HK-2 (cell line): ENCODE measurements around the gene PKIB.
"Not testable (repeated sequence)": the region's sequence is repeated elsewhere in the genome, so short reads cannot be mapped to it uniquely, and the experiment has no call there.

Experiments
- DNase-seq: peaks from one replicate; pipeline ENCODE4 v3.0.0-alpha.2; 2018; ENCODE audit not compliant: unreplicated experiment

Gene PKIB

GRCh38 chr6:122744856-122745255, 134.7 kb downstream of the PKIB start:
- not testable (repeated sequence) for DNase-seq

DNA sequence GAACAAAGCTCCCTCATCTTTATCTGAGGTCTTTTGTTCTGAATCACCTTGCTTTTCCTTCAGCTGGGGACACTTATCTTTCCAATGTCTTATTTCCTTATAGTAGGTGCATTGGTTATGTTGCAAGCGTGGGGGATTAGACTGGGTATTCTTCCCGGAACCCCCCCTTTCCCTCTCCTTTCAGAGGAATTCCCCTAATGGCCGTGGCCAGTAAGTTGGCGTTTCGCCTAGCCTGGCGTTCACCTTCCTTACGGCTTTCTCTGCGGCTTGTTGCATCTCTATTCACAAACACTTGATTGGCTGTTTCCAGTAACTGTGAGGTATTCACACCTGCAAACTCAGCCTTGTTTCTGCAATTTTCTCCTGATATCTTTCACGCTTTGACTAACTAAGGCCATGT, 136.5 kb downstream of the PKIB start:
- DNase-seq = no peak

DNA sequence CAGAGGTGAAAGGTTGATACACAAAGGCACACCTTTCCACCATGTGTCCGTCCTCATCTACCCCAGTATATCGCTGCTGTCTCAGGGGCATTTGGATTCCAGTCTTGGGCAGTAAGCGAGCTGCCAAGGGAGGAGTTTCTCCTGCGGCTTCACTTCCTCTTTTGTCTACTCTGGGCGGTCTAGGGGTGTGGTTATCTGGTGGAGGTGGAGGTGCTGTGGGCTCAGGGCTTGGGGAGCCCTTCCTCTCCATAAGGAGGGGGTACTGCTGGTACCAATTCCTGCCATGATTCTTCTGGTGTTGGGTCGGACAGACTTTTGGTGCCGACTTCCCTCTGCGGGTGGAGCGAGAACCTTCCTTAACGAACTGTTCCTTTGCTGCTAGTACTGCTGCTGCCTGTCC, 137.4 kb downstream of the PKIB start:
- DNase-seq = no peak

DNA sequence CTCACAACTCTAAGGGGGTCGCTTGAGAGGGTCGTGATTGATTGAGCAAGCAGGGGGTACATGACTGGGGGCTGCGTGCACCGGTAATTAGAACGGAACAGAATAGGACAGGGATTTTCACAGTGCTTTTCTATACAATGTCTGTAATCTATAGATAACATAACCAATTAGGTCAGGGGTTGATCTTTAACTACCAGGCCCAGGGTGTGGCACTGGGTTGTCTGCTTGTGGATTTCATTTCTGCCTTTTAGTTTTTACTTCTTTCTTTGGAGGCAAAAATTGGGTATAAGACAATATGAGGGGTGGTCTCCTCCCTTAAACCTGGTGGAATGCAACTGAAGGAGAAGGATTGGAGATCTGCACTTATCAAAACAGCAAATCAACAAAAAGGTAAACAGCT, 138.7 kb downstream of the PKIB start:
- DNase-seq = not testable (repeated sequence)

DNA sequence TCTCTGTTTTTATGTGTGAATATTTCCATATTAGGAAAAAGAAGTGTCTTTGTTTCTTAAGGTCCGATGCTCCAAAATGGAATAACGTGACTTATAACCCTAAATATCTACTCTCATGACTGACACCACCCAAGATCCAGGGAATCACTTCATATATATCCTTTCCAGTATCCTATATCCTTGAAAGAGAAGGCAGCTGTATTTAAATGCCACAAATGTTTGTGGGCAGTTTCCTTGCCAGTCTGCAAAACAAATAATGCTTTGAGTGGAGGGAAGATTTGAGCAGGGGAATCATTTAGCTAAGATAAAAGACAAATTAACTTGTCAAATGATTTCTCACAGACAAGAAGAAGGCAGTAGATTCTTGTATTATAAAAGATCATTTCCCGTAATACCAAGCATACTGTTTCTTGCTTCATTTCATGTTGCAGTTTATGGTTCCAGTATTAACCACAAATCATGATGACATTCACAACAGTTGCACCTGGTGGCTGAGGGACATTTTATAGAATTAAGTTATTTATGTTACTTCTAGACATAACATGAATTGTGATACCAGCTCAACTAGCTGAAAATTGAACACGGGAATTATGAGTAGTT, 139.3 kb downstream of the PKIB start:
- no peak for DNase-seq

GRCh38 chr6:122751326-122751725, 141.1 kb downstream of the PKIB start:
- DNase-seq = no peak

DNA sequence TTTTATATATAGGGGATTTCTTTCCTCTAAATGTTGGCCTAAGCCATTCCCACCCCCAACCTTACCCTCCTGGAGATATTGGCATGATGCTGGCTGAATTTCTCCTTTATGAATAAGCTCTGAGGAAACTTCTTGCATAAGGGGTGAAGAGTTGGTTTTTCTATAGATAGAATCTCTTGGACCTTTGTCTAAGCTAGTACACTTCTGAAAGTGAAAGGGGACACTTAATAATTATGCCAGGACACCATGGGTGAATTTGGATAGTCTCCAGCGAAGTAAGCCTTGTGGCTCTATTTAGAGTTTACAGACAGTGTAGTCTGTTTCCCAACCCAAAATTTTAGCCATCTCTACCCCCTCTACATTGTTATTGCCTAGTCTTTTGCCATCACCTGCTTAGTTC, 142.3 kb downstream of the PKIB start:
- no peak for DNase-seq

- DNase-seq = no peak
Observed at GRCh38 chr6:122753000-122753687, 142.9 kb downstream of the PKIB start.

DNA sequence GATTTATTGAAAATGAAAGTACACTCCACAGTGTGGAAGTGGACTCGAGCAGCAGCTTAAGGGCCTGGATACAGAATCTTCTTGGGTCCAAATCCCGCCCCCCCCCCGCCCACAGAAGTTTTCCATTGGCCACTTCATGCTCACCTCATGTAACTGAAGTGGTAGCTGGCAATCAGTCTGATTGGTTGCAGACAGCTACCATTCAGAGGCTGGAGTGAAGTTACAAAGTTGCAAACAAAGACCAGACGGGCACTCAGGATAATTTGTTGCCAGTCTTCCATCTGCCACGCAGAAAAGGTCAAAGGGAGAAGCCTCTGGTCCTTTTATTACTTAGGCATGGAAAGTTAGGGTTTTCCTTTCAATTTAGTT, 143.5 kb downstream of the PKIB start:
- DNase-seq = no peak

DNA sequence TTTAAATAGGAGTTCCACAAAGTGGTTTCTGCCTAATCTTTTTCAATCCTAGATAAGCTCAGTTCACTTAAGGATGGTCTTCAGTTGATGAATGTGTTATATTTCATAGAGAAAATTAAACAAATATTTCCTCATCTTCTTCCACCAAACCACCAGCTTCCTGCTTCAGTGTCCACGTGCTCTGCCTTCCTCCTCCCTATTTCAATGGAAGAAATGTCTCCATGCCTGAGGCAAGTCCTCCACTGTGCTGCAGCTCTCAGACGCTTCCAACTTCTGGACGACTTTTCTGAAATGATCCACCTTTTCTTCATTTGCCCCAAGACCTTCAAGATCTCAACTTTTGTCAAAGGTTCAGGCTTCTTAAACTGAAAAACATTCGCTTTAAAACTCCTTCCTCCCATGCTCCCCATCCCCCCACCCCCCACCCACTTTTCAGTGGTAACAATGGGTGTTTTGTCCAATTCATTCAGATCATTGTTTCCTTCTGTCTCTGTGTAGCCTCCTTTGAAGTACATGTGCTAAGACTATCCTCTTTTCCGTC, 144.1 kb downstream of the PKIB start:
- DNase-seq = no peak

DNA sequence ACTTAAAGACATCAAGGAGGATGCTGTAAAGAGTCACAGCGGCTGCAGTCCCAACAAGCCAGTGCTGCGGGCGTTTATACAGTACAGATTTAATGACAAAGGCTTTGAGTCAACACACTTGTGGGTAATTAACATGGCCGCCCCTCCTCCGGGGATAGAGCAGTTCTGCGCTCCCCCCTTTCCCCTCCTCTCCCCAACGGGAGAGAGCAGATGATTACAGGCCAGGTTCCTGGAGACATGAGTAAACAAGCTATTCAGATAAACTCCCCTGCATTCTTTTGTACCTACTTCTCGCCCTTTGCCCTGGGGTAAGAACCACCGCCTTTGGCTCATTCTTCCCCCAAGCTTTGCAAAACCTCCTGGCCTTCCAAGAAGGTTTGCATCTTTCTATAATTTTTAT, 145.7 kb downstream of the PKIB start:
- no peak for DNase-seq

- no peak for DNase-seq
Observed at GRCh38 chr6:122758927-122759334, 148.7 kb downstream of the PKIB start.

GRCh38 chr6:122760330-122760729, 150.1 kb downstream of the PKIB start:
- DNase-seq = no peak

DNA sequence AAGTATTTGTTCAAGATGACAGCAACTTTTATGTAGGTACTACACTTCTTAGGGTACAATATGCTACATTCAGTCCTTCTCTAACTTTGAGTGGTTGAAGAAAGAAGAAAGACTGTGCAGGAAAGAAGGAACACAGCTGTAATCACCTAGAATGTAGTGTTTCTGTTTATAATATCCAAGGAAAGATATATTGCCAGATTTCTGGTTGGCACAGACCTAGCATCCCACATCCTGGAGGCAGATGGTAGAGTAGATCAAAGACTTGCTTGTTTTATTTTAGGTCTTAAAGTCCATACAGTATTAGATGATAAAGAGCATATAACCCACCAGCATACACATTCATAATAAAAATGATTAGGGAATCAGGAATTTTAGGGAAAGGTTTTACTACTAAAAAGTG, 156.1 kb downstream of the PKIB start:
- DNase-seq = no peak

- DNase-seq = no peak
Observed at GRCh38 chr6:122770835-122771601, 160.8 kb downstream of the PKIB start.

- no peak for DNase-seq
Observed at GRCh38 chr6:122772724-122773415, 162.7 kb downstream of the PKIB start.
